OCI-LY7 (cell line): ENCODE data around the gene SPCS3. TPM values are rescaled to one million over a fixed set of nuclear protein-coding genes. Genes with fewer than 3 reads are reported as not detected.
"Not testable (repeated sequence)": the region's sequence is repeated elsewhere in the genome, so short reads cannot be mapped to it uniquely, and the experiment has no call there.

Experiments used
- BruUV-seq: library from RNA; stranded (reverse); fragments of 400-500 nt; replicated peaks from 2 replicates; lab custom pipeline; 2021; lab: Mats Ljungman, UMichigan
- CTCF ChIA-PET: fragments of 300-600 bp; sonication (Branson Sonifier 250); formaldehyde crosslinking; loops from one replicate; lab custom pipeline; 2022; ENCODE audit warnings: antibody characterized with exemption; ENCODE audit not compliant: unreplicated experiment; lab: Charles Lee
- POLR2A ChIA-PET: fragments of 300-600 bp; sonication (Branson Sonifier 250); formaldehyde crosslinking; loops from one replicate; lab custom pipeline; 2022; ENCODE audit warnings: antibody characterized with exemption; lab: Charles Lee
- DNase-seq: peaks from one replicate; pipeline ENCODE4 v3.0.0-alpha.2; 2015; ENCODE audit warnings: low spot score
- H2AFZ ChIP-seq: fragments of 200-600 bp; sonication (generic), shearing (Covaris generic); 2 replicates; pipeline ENCODE4 v1.6.1; 2014; ENCODE audit warnings: mild to moderate bottlenecking, antibody characterized with exemption, low read length, moderate library complexity
- H3K27ac ChIP-seq: fragments of 200-600 bp; sonication (generic); 2 replicates; pipeline ENCODE4 v1.5.1; 2014; ENCODE audit warnings: mixed run types, low read depth, mild to moderate bottlenecking, moderate library complexity, low read length, inconsistent platforms; ENCODE audit not compliant: poor library complexity, severe bottlenecking
- H3K36me3 ChIP-seq: fragments of 200-600 bp; sonication (generic); 2 replicates; pipeline ENCODE4 v1.6.1; 2014; ENCODE audit warnings: mild to moderate bottlenecking, antibody characterized with exemption, low read length, moderate library complexity, mixed read lengths; ENCODE audit not compliant: insufficient read depth
- H3K4me1 ChIP-seq: fragments of 200-600 bp; sonication (generic); 2 replicates; pipeline ENCODE4 v1.5.1; 2014; ENCODE audit warnings: mild to moderate bottlenecking, low read length; ENCODE audit not compliant: insufficient read depth, poor library complexity, severe bottlenecking
- H3K4me2 ChIP-seq: fragments of 200-600 bp; sonication (generic); 2 replicates; pipeline ENCODE4 v1.6.1; 2014; ENCODE audit warnings: mild to moderate bottlenecking, low read length
- H3K4me3 ChIP-seq: fragments of 200-600 bp; sonication (generic); 2 replicates; pipeline ENCODE4 v1.5.1; 2014; ENCODE audit warnings: mild to moderate bottlenecking, low read depth, low read length; ENCODE audit not compliant: poor library complexity, severe bottlenecking
- H3K79me2 ChIP-seq: fragments of 200-600 bp; sonication (generic); 2 replicates; pipeline ENCODE4 v1.6.1; 2016; ENCODE audit warnings: low read depth, mild to moderate bottlenecking, low read length, moderate library complexity, mixed read lengths; ENCODE audit not compliant: insufficient read depth
- H3K9me2 ChIP-seq: fragments of 200-600 bp; sonication (generic); 2 replicates; pipeline ENCODE4 v1.6.1; 2016; ENCODE audit warnings: mild to moderate bottlenecking, low read length, mixed read lengths; ENCODE audit not compliant: insufficient read depth
- H3K9me3 ChIP-seq: fragments of 200-600 bp; sonication (generic); 2 replicates; pipeline ENCODE4 v1.6.1; 2014; ENCODE audit warnings: mild to moderate bottlenecking, mixed run types, low read length, mixed read lengths
- H4K20me1 ChIP-seq: fragments of 200-600 bp; sonication (generic); 2 replicates; pipeline ENCODE4 v1.6.1; 2014; ENCODE audit warnings: mild to moderate bottlenecking, antibody characterized with exemption, low read length, moderate library complexity, mixed read lengths; ENCODE audit not compliant: insufficient read depth
- CTCF ChIP-seq: fragments of 200-600 bp; sonication (generic); conservative IDR thresholded peaks from 2 replicates; pipeline ENCODE4 v1.5.1; 2014; ENCODE audit warnings: mild to moderate bottlenecking, antibody characterized with exemption, low read length, moderate library complexity, mixed read lengths
- EZH2phosphoT487 ChIP-seq: fragments of 200-600 bp; sonication (generic); IDR thresholded peaks from 2 replicates; pipeline ENCODE4 v1.6.1; 2018; ENCODE audit warnings: low read depth, borderline replicate concordance, mild to moderate bottlenecking, mixed run types, antibody characterized with exemption, low read length, moderate library complexity, mixed read lengths
- intact Hi-C: fragments of 100-400 bp; cut with micrococcal nuclease; formaldehyde crosslinking; loops from one replicate; pipeline ENCODE4 v1.10.0; 2022; ENCODE audit not compliant: unreplicated experiment
- total RNA-seq, 2 experiments: library from RNA; depleted of rRNA in 1 of 2; stranded (reverse); fragments of >200 nt in 1 of 2; shearing (Covaris generic) in 1 of 2; gene quantifications; 2 replicates each; pipeline ENCODE4 v1.2.3, GENCODE V29; 2014 to 2022

SPCS3 gene
- total RNA-seq, 2 experiments from 2014 or later, result 122 to 253 TPM

DNA sequence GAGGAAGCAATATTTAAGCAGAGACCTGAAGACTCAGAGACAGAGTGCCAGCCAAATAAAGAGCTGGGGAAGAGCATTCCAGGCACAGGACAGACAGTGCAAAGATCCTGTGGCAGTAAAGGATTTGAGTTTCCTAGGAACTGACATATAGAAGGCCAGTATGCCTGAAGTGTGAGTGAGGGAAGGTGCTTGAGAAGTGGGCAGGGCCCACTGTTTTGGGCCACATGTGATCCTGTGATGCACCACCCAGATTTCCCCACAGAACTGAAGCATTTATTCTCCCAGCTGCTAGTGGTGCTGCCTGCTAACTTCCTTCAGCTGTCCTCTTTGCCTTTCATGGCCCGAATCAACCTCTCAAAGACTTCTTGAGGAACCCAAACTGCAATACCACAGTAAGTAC is 26.8 kb upstream of the SPCS3 start:
- Histone ChIP-seq H3K4me1 (no peaks in the 10 kb centered on the region), H3K27ac (no peak overlapping the region), H2AFZ (no peak overlapping the region), H4K20me1 (no peaks in the 10 kb centered on the region), H3K79me2 (no peaks in the 10 kb centered on the region), H3K4me3 (no peak overlapping the region), H3K36me3 (no peaks in the 10 kb centered on the region), H3K9me2 (no peaks in the 10 kb centered on the region), H3K4me2 (no peak overlapping the region), H3K9me3 (no peaks in the 10 kb centered on the region)
- ChIA-PET POLR2A (interaction anchor here (0.7 to 2.2 kb wide), 8 partner anchors 9 to 245 kb away, joined by 3 to 18 read pairs (median 4); no protein-coding TSS in a partner anchor), CTCF (no interaction called here)
- TF ChIP-seq CTCF (no peak), EZH2phosphoT487 (no peak)
- no TSS peak for BruUV-seq
- intact Hi-C loops, result no loop called here
- no peak for DNase-seq

- Histone ChIP-seq H3K4me3 (no peak overlapping the region), H3K79me2 (no peaks in the 10 kb centered on the region), H3K4me2 (no peak overlapping the region), H3K9me2 (no peaks in the 10 kb centered on the region), H4K20me1 (no peaks in the 10 kb centered on the region), H3K4me1 (peaks cover 3% of the 10 kb centered on the region), H2AFZ (no peak overlapping the region), H3K36me3 (no peaks in the 10 kb centered on the region), H3K27ac (no peak overlapping the region), H3K9me3 (no peaks in the 10 kb centered on the region)
- ChIA-PET CTCF (interaction anchor here (0.5 kb wide), 1 partner anchor 1405 kb away, joined by 3 read pairs; no protein-coding TSS in a partner anchor), POLR2A (interaction anchor here (0.5 to 2.2 kb wide), 14 partner anchors 8 to 364 kb away, joined by 3 to 18 read pairs (median 3); no protein-coding TSS in a partner anchor)
- DNase-seq, result no peak
- intact Hi-C loops, result no loop called here
- no TSS peak for BruUV-seq
- TF ChIP-seq EZH2phosphoT487 (no peak), CTCF (no peak)
Measured at GRCh38 chr4:176293660-176294059, 26.1 kb upstream of the SPCS3 start.

DNA sequence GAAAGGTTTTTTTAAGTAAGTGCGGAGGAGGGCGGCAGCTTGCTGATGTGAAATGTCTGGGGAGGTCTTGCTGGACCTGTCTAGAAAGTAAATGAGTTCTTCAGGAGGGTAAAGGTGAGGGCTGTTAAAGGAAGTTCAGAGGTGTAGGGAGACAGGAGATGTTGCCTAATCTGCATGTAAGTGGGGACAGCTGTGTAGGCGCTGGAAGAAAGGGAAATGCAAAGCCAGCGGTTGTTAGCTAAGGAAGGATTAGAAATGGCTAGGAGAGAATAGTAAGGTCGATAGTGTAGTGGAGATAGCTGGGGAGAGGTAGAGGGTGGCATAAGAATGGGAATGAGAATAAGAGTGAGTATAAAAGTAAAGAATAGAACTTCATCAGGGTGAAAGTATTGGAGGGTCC is 23.9 kb upstream of the SPCS3 start:
- H4K20me1 ChIP-seq, BruUV-seq, H3K9me2 ChIP-seq, H2AFZ ChIP-seq, H3K4me3 ChIP-seq, H3K4me1 ChIP-seq, intact Hi-C loops, DNase-seq, CTCF ChIA-PET, H3K9me3 ChIP-seq, H3K27ac ChIP-seq, H3K36me3 ChIP-seq, H3K4me2 ChIP-seq, H3K79me2 ChIP-seq: not testable (repeated sequence)
- POLR2A ChIA-PET, result interaction anchor here (1.2 kb wide), 1 partner anchor 10 kb away, joined by 6 read pairs; no protein-coding TSS in a partner anchor
